Natural killer cell (primary cell): ENCODE results near the gene LDLRAD4. TPM values are rescaled to one million over a fixed set of nuclear protein-coding genes. Genes with fewer than 3 reads are reported as not detected.

Source experiments
- ATAC-seq, 3 donors: fragments of 150-1000 bp in 2 of 3; fragments of 200-7000 bp in 1 of 3; cut with Tn5 transposase; 1 replicate in 1 of 3; 2 replicates in 2 of 3; pipeline ENCODE4 v1.10.0; 2021; ENCODE audit warnings: mild to moderate bottlenecking in 2 of 3, moderate library complexity in 2 of 3
- DNase-seq, 2 donors: peaks; one replicate each; pipeline versions ENCODE4 v3.0.0 to v3.0.0-alpha.2; 2013 to 2021; ENCODE audit warnings: mixed read lengths in 1 of 2
- H3K27ac ChIP-seq: one replicate; pipeline ENCODE4 v1.5.1; 2013; ENCODE audit warnings: mild to moderate bottlenecking, low read length
- H3K27me3 ChIP-seq: one replicate; pipeline ENCODE4 v1.6.1; 2013; ENCODE audit warnings: low read length; ENCODE audit not compliant: control insufficient read depth, insufficient read depth
- H3K36me3 ChIP-seq: one replicate; pipeline ENCODE4 v1.6.1; 2013; ENCODE audit warnings: low read length; ENCODE audit not compliant: control insufficient read depth, insufficient read depth
- H3K4me1 ChIP-seq: one replicate; pipeline ENCODE4 v1.6.1; 2013; ENCODE audit warnings: low read length; ENCODE audit not compliant: control insufficient read depth, insufficient read depth
- H3K4me3 ChIP-seq: one replicate; pipeline ENCODE4 v1.5.1; 2013; ENCODE audit warnings: low read length
- H3K9me3 ChIP-seq: one replicate; pipeline ENCODE4 v1.6.1; 2013; ENCODE audit warnings: low read length; ENCODE audit not compliant: control insufficient read depth, insufficient read depth
- H3K27ac Mint-ChIP-seq, 2 donors: one replicate each; pipeline ENCODE4 v1.8.0; 2022; ENCODE audit warnings: mild to moderate bottlenecking in 2 of 2, mixed read lengths in 2 of 2, moderate library complexity in 1 of 2
- H3K27me3 Mint-ChIP-seq, 2 donors: one replicate each; pipeline ENCODE4 v1.8.0; 2022; ENCODE audit warnings: low read depth in 2 of 2, mixed read lengths in 2 of 2
- H3K36me3 Mint-ChIP-seq: one replicate; pipeline ENCODE4 v1.8.0; 2022; ENCODE audit warnings: mixed read lengths
- H3K4me1 Mint-ChIP-seq, 2 donors: one replicate each; pipeline ENCODE4 v1.8.0; 2022; ENCODE audit warnings: mixed read lengths in 2 of 2
- H3K4me3 Mint-ChIP-seq: one replicate; pipeline ENCODE4 v1.8.0; 2022; ENCODE audit warnings: mild to moderate bottlenecking, moderate library complexity, mixed read lengths
- H3K9me3 Mint-ChIP-seq, 2 donors: one replicate each; pipeline ENCODE4 v1.8.0; 2022; ENCODE audit warnings: mixed read lengths in 2 of 2
- WGBS: methylation state at CpG from one replicate; pipeline ENCODE4 v1.1.7; 2013; ENCODE audit warnings: missing lambda C conversion rate; ENCODE audit not compliant: insufficient coverage; 5-methylcytosine and 5-hydroxymethylcytosine counted together
- intact Hi-C: fragments of 100-400 bp; cut with micrococcal nuclease; formaldehyde crosslinking; loops from one replicate; pipeline ENCODE4 v1.14.2; 2022
- total RNA-seq, 4 donors: library from RNA; stranded (reverse); fragments of 120-200 nt in 1 of 4; gene quantifications; one replicate each; pipeline versions ENCODE4 v1.2.3 to v1.2.4, GENCODE V29; 2013 to 2022
- TF ChIP-seq, protein P1 (sequence below): fragments of 200-600 bp; IDR thresholded peaks from one replicate; pipeline ENCODE4 v1.8.0; 2022; ENCODE audit warnings: antibody characterized with exemption

LDLRAD4 gene
- total RNA-seq, 3 donors from 2014 or later (not counting 1 experiment from before 2014, with no cell fraction given): 24.0 to 36.3 (median 29.2) TPM

DNA sequence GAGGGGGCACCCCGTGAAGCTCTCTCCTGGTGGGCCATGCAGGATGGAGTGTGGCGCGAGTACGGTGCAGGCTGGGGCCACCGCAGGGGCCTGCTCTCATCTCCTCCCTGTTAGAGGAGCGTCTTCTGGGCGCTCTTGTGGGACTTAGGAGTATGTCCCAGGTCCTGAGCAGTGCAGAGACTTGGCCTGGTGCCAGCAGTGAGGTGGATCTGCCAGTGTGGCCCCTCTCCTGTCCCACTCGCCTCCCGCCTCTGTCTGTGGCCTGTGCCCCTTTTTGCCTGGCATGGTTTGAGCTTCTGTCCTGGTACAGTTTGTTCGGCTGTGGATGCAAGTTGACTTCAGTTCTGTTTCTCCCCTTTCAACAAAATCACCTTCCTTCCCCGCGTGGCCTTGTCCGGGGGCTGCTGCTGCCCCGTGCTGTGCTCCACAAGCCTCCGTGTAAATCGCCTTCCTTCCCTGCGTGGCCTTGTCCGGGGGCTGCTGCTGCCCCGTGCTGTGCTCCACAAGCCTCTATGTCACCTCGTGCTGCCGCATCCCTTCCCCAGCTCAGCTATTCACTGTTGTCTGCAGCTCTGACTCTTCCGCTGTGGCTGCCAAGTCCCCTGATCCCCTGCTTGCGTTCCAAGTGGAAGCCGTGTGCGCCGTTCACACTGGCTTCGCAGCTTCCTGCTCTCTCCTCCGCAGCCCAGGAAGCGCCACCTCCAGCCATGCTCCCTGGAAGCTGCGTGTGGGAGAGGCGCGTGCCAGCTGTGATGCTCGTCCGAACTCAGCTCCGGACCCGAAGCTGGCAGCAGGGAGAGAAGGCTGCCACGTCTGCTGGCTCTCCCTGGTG, 13.7 kb downstream of the LDLRAD4 start:
- Histone ChIP-seq H3K4me1 (no peaks in the 10 kb centered on the region), H3K4me3 (no peak overlapping the region), H3K27ac (no peak overlapping the region), H3K36me3 (no peaks in the 10 kb centered on the region), H3K9me3 (no peaks in the 10 kb centered on the region), H3K27me3 (no peaks in the 10 kb centered on the region)
- TF ChIP-seq, protein P1, sequence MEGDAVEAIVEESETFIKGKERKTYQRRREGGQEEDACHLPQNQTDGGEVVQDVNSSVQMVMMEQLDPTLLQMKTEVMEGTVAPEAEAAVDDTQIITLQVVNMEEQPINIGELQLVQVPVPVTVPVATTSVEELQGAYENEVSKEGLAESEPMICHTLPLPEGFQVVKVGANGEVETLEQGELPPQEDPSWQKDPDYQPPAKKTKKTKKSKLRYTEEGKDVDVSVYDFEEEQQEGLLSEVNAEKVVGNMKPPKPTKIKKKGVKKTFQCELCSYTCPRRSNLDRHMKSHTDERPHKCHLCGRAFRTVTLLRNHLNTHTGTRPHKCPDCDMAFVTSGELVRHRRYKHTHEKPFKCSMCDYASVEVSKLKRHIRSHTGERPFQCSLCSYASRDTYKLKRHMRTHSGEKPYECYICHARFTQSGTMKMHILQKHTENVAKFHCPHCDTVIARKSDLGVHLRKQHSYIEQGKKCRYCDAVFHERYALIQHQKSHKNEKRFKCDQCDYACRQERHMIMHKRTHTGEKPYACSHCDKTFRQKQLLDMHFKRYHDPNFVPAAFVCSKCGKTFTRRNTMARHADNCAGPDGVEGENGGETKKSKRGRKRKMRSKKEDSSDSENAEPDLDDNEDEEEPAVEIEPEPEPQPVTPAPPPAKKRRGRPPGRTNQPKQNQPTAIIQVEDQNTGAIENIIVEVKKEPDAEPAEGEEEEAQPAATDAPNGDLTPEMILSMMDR: no peak
- Mint-ChIP-seq H3K36me3 (no peaks in the 10 kb centered on the region), H3K27ac (no peak overlapping the region), H3K9me3 (no peaks in the 10 kb centered on the region), H3K27me3 (peaks cover 0 to 2% of the 10 kb centered on the region in 2 donors), H3K4me3 (no peak overlapping the region), H3K4me1 (no peaks in the 10 kb centered on the region)
- DNase-seq (no peak), ATAC-seq (no peak)
- intact Hi-C loops: no loop called here
- 92% methylated on average over 37 of the region's 37 CpGs for WGBS

DNA sequence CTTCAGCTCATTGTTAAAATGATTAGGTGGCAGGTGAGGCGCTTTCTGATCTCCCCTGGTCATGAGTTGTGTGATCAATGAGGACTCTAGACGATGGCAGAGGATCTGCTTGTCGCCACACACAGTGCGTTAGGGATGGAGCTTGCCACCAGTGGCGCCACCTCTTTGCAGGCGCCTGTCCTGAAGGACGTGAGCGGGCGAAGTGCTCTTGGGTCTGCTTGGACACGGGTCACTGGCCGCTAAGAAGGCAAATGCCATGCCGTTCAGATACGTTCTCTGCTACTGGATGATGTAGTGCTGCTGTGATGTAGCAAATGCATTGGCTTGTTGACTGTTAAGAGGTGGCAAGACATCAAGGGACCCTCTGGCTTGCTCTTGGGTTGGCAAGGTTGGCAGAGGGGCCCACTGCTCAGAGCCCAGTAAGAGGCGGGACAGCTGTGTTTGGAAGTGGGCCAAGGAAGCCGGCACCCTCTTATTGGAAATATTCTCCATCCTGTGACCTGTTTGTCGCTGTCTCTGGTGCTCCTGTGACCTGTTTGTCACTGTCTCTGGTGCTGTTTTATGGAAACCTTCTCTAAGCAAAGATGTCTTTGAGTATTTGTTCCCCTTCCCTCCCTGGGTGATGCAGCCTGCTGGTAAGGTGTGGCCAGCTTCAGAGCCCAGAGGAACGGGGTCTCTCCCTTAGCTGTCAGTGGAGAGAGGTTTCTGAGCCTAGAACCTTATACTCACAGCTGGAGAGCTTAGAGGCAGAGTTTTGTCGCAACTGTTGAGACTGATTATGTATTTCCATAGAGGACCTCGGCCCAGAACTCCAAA, 14.6 kb downstream of the LDLRAD4 start:
- no peaks in the 10 kb centered on the region for H3K9me3 Mint-ChIP-seq
- no peak overlapping the region for H3K27ac Mint-ChIP-seq
- Histone ChIP-seq H3K4me3 (no peak overlapping the region), H3K9me3 (no peaks in the 10 kb centered on the region), H3K36me3 (no peaks in the 10 kb centered on the region), H3K27ac (no peak overlapping the region), H3K27me3 (no peaks in the 10 kb centered on the region), H3K4me1 (no peaks in the 10 kb centered on the region)
- no peaks in the 10 kb centered on the region for H3K4me1 Mint-ChIP-seq
- TF ChIP-seq, protein P1: no peak
- no peak for DNase-seq
- intact Hi-C loops: no loop called here
- no peak for ATAC-seq
- 92% methylated on average over 19 of the region's 19 CpGs for WGBS
- H3K36me3 Mint-ChIP-seq: no peaks in the 10 kb centered on the region
- H3K27me3 Mint-ChIP-seq: peaks cover 0 to 2% of the 10 kb centered on the region in 2 donors
- H3K4me3 Mint-ChIP-seq: no peak overlapping the region

GRCh38 chr18:13233787-13234783, 15.5 kb downstream of the LDLRAD4 start:
- H3K4me1 ChIP-seq: no peaks in the 10 kb centered on the region
- H3K27ac Mint-ChIP-seq: no peak overlapping the region
- H3K4me3 ChIP-seq: no peak overlapping the region
- H3K36me3 Mint-ChIP-seq: no peaks in the 10 kb centered on the region
- H3K36me3 ChIP-seq: no peaks in the 10 kb centered on the region
- H3K9me3 ChIP-seq: no peaks in the 10 kb centered on the region
- ATAC-seq (no peak), DNase-seq (no peak)
- no peak overlapping the region for H3K27ac ChIP-seq
- peaks cover 0 to 2% of the 10 kb centered on the region in 2 donors for H3K27me3 Mint-ChIP-seq
- H3K4me3 Mint-ChIP-seq: no peak overlapping the region
- intact Hi-C loops: no loop called here
- 88% methylated on average over 22 of the region's 23 CpGs for WGBS
- H3K27me3 ChIP-seq: no peaks in the 10 kb centered on the region
- H3K4me1 Mint-ChIP-seq: no peaks in the 10 kb centered on the region
- no peaks in the 10 kb centered on the region for H3K9me3 Mint-ChIP-seq
- TF ChIP-seq, protein P1: no peak
